RWPE1 (cell line): ENCODE results near the gene FRAS1.

Source experiments
- CTCF ChIA-PET: fragments of 350-600 bp; sonication (Branson Sonifier 250); formaldehyde crosslinking; extraction: SDS; loops from one replicate; lab custom pipeline; 2021; lab: Yijun Ruan, JAX
- POLR2A ChIA-PET: fragments of 400-600 bp; formaldehyde crosslinking; extraction: SDS; loops from one replicate; lab custom pipeline; 2020; ENCODE audit warnings: antibody characterized with exemption; ENCODE audit not compliant: low non-redundant PET; lab: Yijun Ruan, JAX
- DNase-seq: peaks from one replicate; pipeline ENCODE4 v3.0.0; 2012; ENCODE audit warnings: low spot score
- H3K27ac ChIP-seq: fragments of 450-650 bp; 2 replicates; pipeline ENCODE4 v1.5.1; 2017
- CTCF ChIP-seq: fragments of 450-650 bp; conservative IDR thresholded peaks from 2 replicates; pipeline ENCODE4 v1.5.1; 2017; ENCODE audit warnings: low read depth, mild to moderate bottlenecking

Gene FRAS1

GRCh38 chr4:78332976-78333375 is 275.9 kb downstream of the FRAS1 start:
- ChIA-PET CTCF (no interaction called here), POLR2A (no interaction called here)
- no peak for TF ChIP-seq CTCF
- H3K27ac ChIP-seq = no peak overlapping the region
- no peak for DNase-seq

GRCh38 chr4:78336093-78336943 is 279.2 kb downstream of the FRAS1 start:
- no peak for DNase-seq
- no peak overlapping the region for H3K27ac ChIP-seq
- no peak for TF ChIP-seq CTCF
- ChIA-PET CTCF (no interaction called here), POLR2A (no interaction called here)

GRCh38 chr4:78337244-78338020 is 280.3 kb downstream of the FRAS1 start:
- H3K27ac ChIP-seq = no peak overlapping the region
- POLR2A ChIA-PET = no interaction called here
- TF ChIP-seq CTCF = no peak
- no peak for DNase-seq
- CTCF ChIA-PET = no interaction called here

GRCh38 chr4:78342125-78342524 is 285.0 kb downstream of the FRAS1 start:
- POLR2A ChIA-PET = no interaction called here

DNA sequence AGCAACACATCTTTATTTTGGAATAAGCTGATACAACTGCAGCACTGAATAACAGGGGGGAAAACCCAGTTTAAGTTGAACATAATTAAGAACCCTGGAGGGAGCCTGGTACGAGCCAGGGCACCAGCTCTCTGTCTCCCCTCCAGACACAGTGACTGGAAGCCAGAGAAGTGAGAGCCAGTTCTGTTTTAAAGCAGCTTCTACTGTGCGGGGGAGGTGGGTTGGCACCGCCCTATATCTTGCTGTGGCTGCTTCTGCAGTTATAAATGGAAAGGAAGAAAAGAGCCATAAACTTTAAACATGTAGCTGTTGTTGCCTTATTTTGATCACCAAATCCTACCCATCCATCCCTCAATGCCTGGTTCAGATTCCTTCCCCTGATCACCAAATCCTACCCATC is 286.6 kb downstream of the FRAS1 start:
- CTCF ChIA-PET = interaction anchor here (0.6 kb wide), 1 partner anchor 10 kb away, joined by 8 read pairs; no protein-coding TSS in a partner anchor
- POLR2A ChIA-PET = no interaction called here
- DNase-seq = no peak

More at GRCh38 chr4:78342125-78342524, 285.0 kb downstream of the FRAS1 start:
- TF ChIP-seq CTCF = no peak
- no peak overlapping the region for H3K27ac ChIP-seq
- DNase-seq = no peak
- CTCF ChIA-PET = no interaction called here

More for the DNA sequence above, 286.6 kb downstream of the FRAS1 start:
- no peak overlapping the region for H3K27ac ChIP-seq
- no peak for TF ChIP-seq CTCF
